ENCODE measurements around the gene GUCY1A1.

GRCh38 chr4:155624478-155624877 lies 42.2 kb upstream of the GUCY1A1 start:
- no peak for TF ChIP-seq CTCF (IDR thresholded peaks at IDR 0.05)
- TF ChIP-seq POLR2A (IDR thresholded peaks at IDR 0.05), result no peak
